Calu3 (cell line): ENCODE results near the gene ARHGEF38. TPM values are rescaled to one million over a fixed set of nuclear protein-coding genes. Genes with fewer than 3 reads are reported as not detected.
A peak's percentile ranks its signal among the peaks of the same experiment; 100 is the strongest.

Source experiments
- BruUV-seq: library from RNA; stranded (reverse); fragments of 400-500 nt; replicated peaks from 2 replicates; lab custom pipeline; 2021; lab: Mats Ljungman, UMichigan
- CTCF ChIA-PET: fragments of 300-600 bp; sonication (Branson Sonifier 250); formaldehyde crosslinking; loops from one replicate; lab custom pipeline; 2022; ENCODE audit warnings: antibody characterized with exemption; lab: Charles Lee
- DNase-seq: peaks from one replicate; pipeline ENCODE4 v3.0.0; 2022
- H3K27ac Mint-ChIP-seq: one replicate; pipeline ENCODE4 v1.8.0; 2022; ENCODE audit warnings: mixed read lengths; ENCODE audit not compliant: unreplicated experiment
- H3K27me3 Mint-ChIP-seq: one replicate; pipeline ENCODE4 v1.8.0; 2022; ENCODE audit warnings: mixed read lengths; ENCODE audit not compliant: unreplicated experiment
- H3K36me3 Mint-ChIP-seq: one replicate; pipeline ENCODE4 v1.8.0; 2022; ENCODE audit warnings: mild to moderate bottlenecking, moderate library complexity, mixed read lengths; ENCODE audit not compliant: insufficient read depth, unreplicated experiment
- H3K4me1 Mint-ChIP-seq: one replicate; pipeline ENCODE4 v1.8.0; 2022; ENCODE audit warnings: mild to moderate bottlenecking, low read depth, mixed read lengths; ENCODE audit not compliant: unreplicated experiment
- H3K4me3 Mint-ChIP-seq: one replicate; pipeline ENCODE4 v1.8.0; 2022; ENCODE audit warnings: mild to moderate bottlenecking, low read depth, moderate library complexity, mixed read lengths; ENCODE audit not compliant: unreplicated experiment
- H3K9me3 Mint-ChIP-seq: one replicate; pipeline ENCODE4 v1.8.0; 2022; ENCODE audit warnings: low read depth, mixed read lengths; ENCODE audit not compliant: unreplicated experiment
- CTCF ChIP-seq: fragments of 200-600 bp; IDR thresholded peaks from one replicate; pipeline ENCODE4 v1.8.0; 2022; ENCODE audit warnings: antibody characterized with exemption; ENCODE audit not compliant: unreplicated experiment
- intact Hi-C: fragments of 100-400 bp; cut with micrococcal nuclease; formaldehyde crosslinking; loops from one replicate; pipeline ENCODE4 v1.10.0; 2022; ENCODE audit not compliant: unreplicated experiment
- total RNA-seq: library from RNA; stranded (reverse); gene quantifications from 2 replicates; pipeline ENCODE4 v1.2.3, GENCODE V29; 2022

Gene ARHGEF38
- total RNA-seq, 1 experiment from 2014 or later: 16.6 TPM

DNA sequence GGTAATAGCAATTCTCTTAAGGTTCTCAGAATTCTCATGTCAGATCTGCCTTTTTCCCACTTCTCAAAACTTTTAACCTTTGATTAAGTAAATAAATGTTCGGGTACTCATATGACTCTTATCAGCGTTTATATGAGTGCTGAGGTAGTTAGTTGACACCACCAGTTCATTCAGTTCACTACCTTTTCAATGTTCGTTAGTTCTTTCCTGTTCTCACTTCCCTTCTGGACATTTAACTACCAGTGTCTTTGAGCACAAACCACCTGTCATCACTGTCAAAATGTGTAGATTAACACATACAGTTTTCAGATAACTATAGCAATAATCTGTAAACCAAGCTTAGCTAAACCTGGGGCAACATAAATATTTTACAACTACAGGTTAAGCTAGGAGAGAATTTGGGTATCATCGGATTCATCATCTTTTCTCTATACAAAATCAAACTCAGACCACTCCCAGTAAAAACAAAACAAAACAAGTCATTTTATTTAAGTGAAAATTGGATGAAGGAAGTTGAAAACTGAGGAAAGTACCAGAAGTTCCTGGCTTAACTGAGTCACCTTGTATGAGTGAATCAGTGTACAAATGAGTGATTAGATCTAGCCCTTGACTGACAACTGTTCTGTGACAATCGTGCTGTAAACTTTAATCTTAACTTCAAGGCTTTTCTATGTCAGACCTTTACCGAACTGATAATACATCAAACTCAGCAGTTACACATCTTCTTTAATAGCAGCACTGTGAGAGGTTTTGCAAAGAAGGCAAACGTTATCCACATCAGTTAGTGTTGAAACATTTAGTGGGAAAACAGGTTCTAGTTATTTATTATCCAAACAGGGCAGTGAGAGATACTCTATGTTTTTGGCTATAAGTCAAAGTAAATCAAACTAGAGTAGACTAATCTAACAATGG lies 41.9 kb downstream of the ARHGEF38 start:
- H3K36me3 Mint-ChIP-seq: peaks cover 19% of the 10 kb centered on the region
- H3K27me3 Mint-ChIP-seq: no peaks in the 10 kb centered on the region
- intact Hi-C loops: loop anchor here (1.0 kb wide), 1 partner anchor 8 kb away; no protein-coding TSS in a partner anchor
- TF ChIP-seq CTCF: no peak
- peaks cover 40% of the 10 kb centered on the region for H3K4me1 Mint-ChIP-seq
- no peaks in the 10 kb centered on the region for H3K9me3 Mint-ChIP-seq
- peak overlapping the region; percentile 86 for H3K27ac Mint-ChIP-seq
- CTCF ChIA-PET: interaction anchor here (0.7 kb wide), 1 partner anchor 9 kb away, joined by 3 read pairs; no protein-coding TSS in a partner anchor
- peak overlapping the region; percentile 57 for H3K4me3 Mint-ChIP-seq
- BruUV-seq: no TSS peak
- DNase-seq: no peak

- DNase-seq: no peak
- intact Hi-C loops: no loop called here
- CTCF ChIA-PET: no interaction called here
- no peak overlapping the region for H3K4me3 Mint-ChIP-seq
- H3K27me3 Mint-ChIP-seq: no peaks in the 10 kb centered on the region
- TF ChIP-seq CTCF: no peak
- peaks cover 40% of the 10 kb centered on the region for H3K4me1 Mint-ChIP-seq
- no TSS peak for BruUV-seq
- peaks cover 6% of the 10 kb centered on the region for H3K36me3 Mint-ChIP-seq
- peak overlapping the region; percentile 30 for H3K27ac Mint-ChIP-seq
- H3K9me3 Mint-ChIP-seq: no peaks in the 10 kb centered on the region
Measured at GRCh38 chr4:105596684-105597083, 44.3 kb downstream of the ARHGEF38 start.

DNA sequence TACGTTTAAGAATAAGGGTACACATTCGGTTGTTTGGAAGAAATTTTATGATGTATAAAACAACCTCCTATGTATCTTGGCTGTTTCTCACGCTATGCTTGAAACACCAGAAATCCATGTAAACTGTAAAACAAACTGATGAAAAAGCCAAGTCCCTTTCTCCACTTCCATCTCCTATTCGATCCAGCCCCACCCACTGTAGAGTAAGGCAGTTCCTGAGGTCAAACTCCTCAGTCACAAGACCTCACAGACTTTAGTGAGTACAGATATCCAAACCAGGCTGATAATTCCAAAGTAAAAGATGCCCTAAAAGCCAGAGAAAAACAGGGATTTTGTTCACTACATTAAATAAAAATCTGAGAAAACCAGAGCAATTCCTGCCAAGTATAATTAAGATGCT lies 45.6 kb downstream of the ARHGEF38 start:
- CTCF ChIA-PET: no interaction called here
- H3K4me1 Mint-ChIP-seq: peaks cover 27% of the 10 kb centered on the region
- H3K9me3 Mint-ChIP-seq: no peaks in the 10 kb centered on the region
- no peak for DNase-seq
- intact Hi-C loops: no loop called here
- peaks cover 6% of the 10 kb centered on the region for H3K36me3 Mint-ChIP-seq
- peak overlapping the region; percentile 40 for H3K4me3 Mint-ChIP-seq
- TF ChIP-seq CTCF: no peak
- peak overlapping the region; percentile 63 for H3K27ac Mint-ChIP-seq
- no peaks in the 10 kb centered on the region for H3K27me3 Mint-ChIP-seq
- no TSS peak for BruUV-seq

- Mint-ChIP-seq H3K36me3 (peaks cover 6% of the 10 kb centered on the region), H3K27me3 (no peaks in the 10 kb centered on the region), H3K27ac (peak overlapping the region; percentile 63), H3K9me3 (no peaks in the 10 kb centered on the region), H3K4me3 (no peak overlapping the region), H3K4me1 (peaks cover 25% of the 10 kb centered on the region)
- intact Hi-C loops: no loop called here
- TF ChIP-seq CTCF: no peak
- DNase-seq: no peak
- CTCF ChIA-PET: no interaction called here
- BruUV-seq: no TSS peak
Measured at GRCh38 chr4:105598787-105599186, 46.4 kb downstream of the ARHGEF38 start.
